H9 (cell line): ENCODE data around the gene FBXO30. TPM values are rescaled to one million over a fixed set of nuclear protein-coding genes. Genes with fewer than 3 reads are reported as not detected.
A peak's percentile ranks its signal among the peaks of the same experiment; 100 is the strongest.

ENCODE experiments used
- DNase-seq: peaks from one replicate; pipeline ENCODE4 v3.0.0-alpha.2; 2017
- H2AFZ ChIP-seq: one replicate; pipeline ENCODE4 v1.6.1; 2013; ENCODE audit warnings: mild to moderate bottlenecking, low read length, control low read depth, moderate library complexity
- H2AK5ac ChIP-seq: 2 replicates; pipeline ENCODE4 v1.6.1; 2013; ENCODE audit warnings: low read length, control low read depth, mixed read lengths; ENCODE audit not compliant: insufficient read length
- H2BK120ac ChIP-seq: one replicate; pipeline ENCODE4 v1.6.1; 2013; ENCODE audit warnings: low read depth, mild to moderate bottlenecking, low read length, control low read depth, inconsistent platforms; ENCODE audit not compliant: poor library complexity, severe bottlenecking
- H2BK12ac ChIP-seq: 2 replicates; pipeline ENCODE4 v1.6.1; 2013; ENCODE audit warnings: low read length, control low read depth, mixed read lengths, low read depth; ENCODE audit not compliant: insufficient read length
- H2BK15ac ChIP-seq: 2 replicates; pipeline ENCODE4 v1.6.1; 2013; ENCODE audit warnings: low read depth, low read length, control low read depth
- H2BK20ac ChIP-seq: one replicate; pipeline ENCODE4 v1.6.1; 2013; ENCODE audit warnings: low read depth, mild to moderate bottlenecking, low read length, control low read depth, inconsistent platforms; ENCODE audit not compliant: poor library complexity, severe bottlenecking
- H2BK5ac ChIP-seq: 2 replicates; pipeline ENCODE4 v1.6.1; 2013; ENCODE audit warnings: low read length, control low read depth, mixed read lengths; ENCODE audit not compliant: insufficient read length
- H3K14ac ChIP-seq: 2 replicates; pipeline ENCODE4 v1.6.1; 2013; ENCODE audit warnings: low read length, control low read depth; ENCODE audit not compliant: insufficient read depth
- H3K18ac ChIP-seq: 2 replicates; pipeline ENCODE4 v1.6.1; 2013; ENCODE audit warnings: low read depth, mild to moderate bottlenecking, mixed read lengths, low read length, control low read depth; ENCODE audit not compliant: insufficient read length
- H3K23ac ChIP-seq: 2 replicates; pipeline ENCODE4 v1.6.1; 2013; ENCODE audit warnings: low read length, control low read depth, mixed read lengths, low read depth; ENCODE audit not compliant: insufficient read length
- H3K23me2 ChIP-seq: 2 replicates; pipeline ENCODE4 v1.6.1; 2013; ENCODE audit warnings: low read depth, mild to moderate bottlenecking, mixed read lengths, low read length, control low read depth; ENCODE audit not compliant: insufficient read length, poor library complexity, severe bottlenecking
- H3K27ac ChIP-seq: 2 replicates; pipeline ENCODE4 v1.5.1; 2013; ENCODE audit warnings: low read length, control low read depth, mixed read lengths, low read depth; ENCODE audit not compliant: insufficient read length
- H3K27me3 ChIP-seq: 2 replicates; pipeline ENCODE4 v1.6.1; 2013; ENCODE audit warnings: low read length, control low read depth, inconsistent platforms; ENCODE audit not compliant: insufficient read depth
- H3K4ac ChIP-seq: 2 replicates; pipeline ENCODE4 v1.6.1; 2013; ENCODE audit warnings: low read depth, mild to moderate bottlenecking, control low read depth, inconsistent platforms, low read length, moderate library complexity
- H3K4me1 ChIP-seq: 2 replicates; pipeline ENCODE4 v1.6.1; 2013; ENCODE audit warnings: low read length, control low read depth, inconsistent platforms; ENCODE audit not compliant: insufficient read depth
- H3K4me2 ChIP-seq: 2 replicates; pipeline ENCODE4 v1.6.1; 2013; ENCODE audit warnings: low read length, control low read depth, mixed read lengths; ENCODE audit not compliant: insufficient read length, insufficient read depth
- H3K56ac ChIP-seq: 2 replicates; pipeline ENCODE4 v1.6.1; 2013; ENCODE audit warnings: low read depth, mild to moderate bottlenecking, mixed read lengths, low read length, control low read depth; ENCODE audit not compliant: insufficient read length
- H3K79me1 ChIP-seq: 2 replicates; pipeline ENCODE4 v1.6.1; 2013; ENCODE audit warnings: low read depth, mild to moderate bottlenecking, moderate library complexity, low read length, control low read depth, inconsistent platforms; ENCODE audit not compliant: insufficient read depth, poor library complexity, severe bottlenecking
- H3K79me2 ChIP-seq: 2 replicates; pipeline ENCODE4 v1.6.1; 2013; ENCODE audit warnings: low read length, control low read depth, inconsistent platforms; ENCODE audit not compliant: insufficient read depth
- H3K9ac ChIP-seq: 2 replicates; pipeline ENCODE4 v1.6.1; 2013; ENCODE audit warnings: low read length, control low read depth, mixed read lengths; ENCODE audit not compliant: insufficient read length; ENCODE audit errors: extremely low read depth
- H3K9me3 ChIP-seq: one replicate; pipeline ENCODE4 v1.6.1; 2013; ENCODE audit warnings: low read depth, low read length, inconsistent platforms; ENCODE audit not compliant: control insufficient read depth
- H3T11ph ChIP-seq: one replicate; pipeline ENCODE4 v1.6.1; 2013; ENCODE audit warnings: mild to moderate bottlenecking, low read length, control low read depth, inconsistent platforms
- H4K20me1 ChIP-seq: one replicate; pipeline ENCODE4 v1.6.1; 2013; ENCODE audit not compliant: control insufficient read depth, insufficient read length, insufficient read depth
- H4K5ac ChIP-seq: 2 replicates; pipeline ENCODE4 v1.6.1; 2013; ENCODE audit warnings: low read depth, mild to moderate bottlenecking, mixed read lengths, low read length, control low read depth; ENCODE audit not compliant: insufficient read length
- H4K8ac ChIP-seq: replicated peaks from 2 replicates; pipeline ENCODE4 v1.6.1; 2013; ENCODE audit warnings: low read length, control low read depth, mixed read lengths, low read depth; ENCODE audit not compliant: insufficient read length
- H4K91ac ChIP-seq: 2 replicates; pipeline ENCODE4 v1.6.1; 2013; ENCODE audit warnings: low read depth, mild to moderate bottlenecking, moderate library complexity, mixed read lengths, low read length, control low read depth; ENCODE audit not compliant: insufficient read length
- H3K27ac Mint-ChIP-seq, 3 experiments: 2 replicates in 2 of 3; 3 replicates in 1 of 3; pipeline ENCODE4 v1.8.0; 2020 to 2021; ENCODE audit warnings: mixed read lengths in 3 of 3, mild to moderate bottlenecking in 1 of 3, moderate library complexity in 1 of 3
- H3K27me3 Mint-ChIP-seq: 2 replicates; pipeline ENCODE4 v1.8.0; 2021; ENCODE audit warnings: low read depth, mild to moderate bottlenecking, moderate library complexity, mixed read lengths
- H3K36me3 Mint-ChIP-seq, 3 experiments: 2 replicates in 2 of 3; 3 replicates in 1 of 3; pipeline ENCODE4 v1.8.0; 2020 to 2021; ENCODE audit warnings: low read depth in 3 of 3, mixed read lengths in 3 of 3; ENCODE audit not compliant: insufficient read depth in 1 of 3
- H3K4me1 Mint-ChIP-seq, 2 experiments: 2 replicates each; pipeline ENCODE4 v1.8.0; 2020; ENCODE audit warnings: mixed read lengths in 2 of 2
- H3K4me3 Mint-ChIP-seq, 2 experiments: 2 replicates in 1 of 2; 3 replicates in 1 of 2; pipeline ENCODE4 v1.8.0; 2020 to 2021; ENCODE audit warnings: mild to moderate bottlenecking in 2 of 2, mixed read lengths in 2 of 2, moderate library complexity in 1 of 2
- H3K9me3 Mint-ChIP-seq, 2 experiments: 2 replicates in 1 of 2; 3 replicates in 1 of 2; pipeline ENCODE4 v1.8.0; 2020; ENCODE audit warnings: mild to moderate bottlenecking in 2 of 2, mixed read lengths in 2 of 2, moderate library complexity in 1 of 2
- CTCF ChIP-seq: fragments of 200-600 bp; sonication (generic); conservative IDR thresholded peaks from 3 replicates; pipeline ENCODE4 v1.8.0; 2021; ENCODE audit warnings: antibody characterized with exemption, mild to moderate bottlenecking
- total RNA-seq: library from RNA; stranded (reverse); gene quantifications from 2 replicates; pipeline ENCODE4 v1.2.1, GENCODE V29; 2021

FBXO30 gene
- total RNA-seq, 1 experiment from 2014 or later = 16.9 TPM

- H3K4ac ChIP-seq = no peak overlapping the region
- 0 out of 3 replicates have a peak, but pooled peaks have one; percentile 12 for TF ChIP-seq CTCF
- H2BK15ac ChIP-seq = no peak overlapping the region
- H3K9me3 Mint-ChIP-seq = peaks cover 3 to 4% of the 10 kb centered on the region in 2 experiments; a peak in 2 of 5 replicates
- H3K27ac ChIP-seq = no peak overlapping the region
- H3K9ac ChIP-seq = no peak overlapping the region
- H3K14ac ChIP-seq = no peak overlapping the region
- H3T11ph ChIP-seq = no peak overlapping the region
- no peaks in the 10 kb centered on the region for H3K79me1 ChIP-seq
- no peak overlapping the region for H2AFZ ChIP-seq
- H3K9me3 ChIP-seq = no peaks in the 10 kb centered on the region
- H4K8ac ChIP-seq = no peak overlapping the region
- H3K23me2 ChIP-seq = no peaks in the 10 kb centered on the region
- no peak overlapping the region for H3K56ac ChIP-seq
- no peak overlapping the region for H2BK12ac ChIP-seq
- H3K4me2 ChIP-seq = no peak overlapping the region
- H2BK5ac ChIP-seq = no peak overlapping the region
- H3K27me3 Mint-ChIP-seq = no peaks in the 10 kb centered on the region; the same call in 1 of the 2 replicates
- no peak overlapping the region for H2BK120ac ChIP-seq
- no peak overlapping the region for H4K5ac ChIP-seq
- no peaks in the 10 kb centered on the region for H3K4me1 ChIP-seq
- H3K36me3 Mint-ChIP-seq = no peaks in the 10 kb centered on the region
- H3K4me1 Mint-ChIP-seq = peaks cover 0 to 4% of the 10 kb centered on the region in 2 experiments; a peak in 2 of 4 replicates
- DNase-seq = no peak
- H3K27ac Mint-ChIP-seq = no peak overlapping the region
- no peaks in the 10 kb centered on the region for H3K79me2 ChIP-seq
- no peak overlapping the region for H3K23ac ChIP-seq
- no peak overlapping the region for H4K91ac ChIP-seq
- H3K27me3 ChIP-seq = no peaks in the 10 kb centered on the region
- no peak overlapping the region for H2BK20ac ChIP-seq
- H4K20me1 ChIP-seq = no peaks in the 10 kb centered on the region
- no peak overlapping the region for H2AK5ac ChIP-seq
- H3K18ac ChIP-seq = no peak overlapping the region
- no peak overlapping the region for H3K4me3 Mint-ChIP-seq
Observed at GRCh38 chr6:145761584-145761983, 53.0 kb downstream of the FBXO30 start.
